Lung (tissue), 12 donors: ENCODE measurements around the gene HDAC10. TPM values are rescaled to one million over a fixed set of nuclear protein-coding genes. Genes with fewer than 3 reads are reported as not detected.

Source experiments
- ATAC-seq: fragments of 200-7000 bp; cut with Tn5 transposase; one replicate; pipeline ENCODE4 v1.9.1; 2020; ENCODE audit warnings: moderate number of reproducible peaks; ENCODE audit not compliant: insufficient read depth, low FRiP score
- DNase-seq, 3 donors: peaks; one replicate each; pipeline ENCODE4 v3.0.0-alpha.2; 2013 to 2017
- H3K27ac ChIP-seq, 2 donors: one replicate each; pipeline ENCODE4 v1.5.1; 2013; ENCODE audit warnings: mild to moderate bottlenecking in 2 of 2, moderate library complexity in 2 of 2, control low read depth in 1 of 2, inconsistent platforms in 1 of 2, low read depth in 1 of 2, low read length in 1 of 2
- H3K27me3 ChIP-seq, 3 donors: one replicate each; pipeline ENCODE4 v1.5.1; 2013; ENCODE audit warnings: low read length in 2 of 3; ENCODE audit not compliant: control insufficient read depth in 3 of 3, insufficient read depth in 3 of 3
- H3K36me3 ChIP-seq, 4 donors: one replicate each; pipeline ENCODE4 v1.5.1; 2013; ENCODE audit warnings: low read length in 4 of 4, mild to moderate bottlenecking in 1 of 4, moderate library complexity in 1 of 4; ENCODE audit not compliant: control insufficient read depth in 4 of 4, insufficient read depth in 4 of 4
- H3K4me1 ChIP-seq, 5 donors: one replicate each; pipeline ENCODE4 v1.5.1; 2013; ENCODE audit warnings: low read length in 5 of 5, mild to moderate bottlenecking in 2 of 5, moderate library complexity in 1 of 5; ENCODE audit not compliant: control insufficient read depth in 5 of 5, insufficient read depth in 5 of 5
- H3K4me3 ChIP-seq: one replicate; pipeline ENCODE4 v1.5.1; 2013; ENCODE audit warnings: mild to moderate bottlenecking, control low read depth, moderate library complexity
- H3K9ac ChIP-seq, 2 donors: one replicate each; pipeline ENCODE4 v1.5.1; 2013; ENCODE audit warnings: low read length in 2 of 2, control low read depth in 1 of 2; ENCODE audit not compliant: insufficient read depth in 1 of 2
- H3K9me3 ChIP-seq, 4 donors: one replicate each; pipeline ENCODE4 v1.5.1; 2013; ENCODE audit warnings: low read length in 3 of 4, mild to moderate bottlenecking in 1 of 4, moderate library complexity in 1 of 4; ENCODE audit not compliant: control insufficient read depth in 4 of 4, insufficient read depth in 3 of 4
- WGBS, 2 donors: extraction: QIAGEN DNeasy Blood & Tissue Kit; methylation state at CpG; one replicate each; pipeline ENCODE4 v1.1.7; 2013; 5-methylcytosine and 5-hydroxymethylcytosine counted together
- polyA plus RNA-seq, 2 donors: library from polyadenylated mRNA; stranded (reverse); fragments of 200-250 nt; gene quantifications; one replicate each; pipeline ENCODE4 v1.2.1, GENCODE V29; 2013
- total RNA-seq, 2 donors: library from RNA; depleted of rRNA in 1 of 2; stranded (reverse); fragments of >200 nt in 1 of 2; gene quantifications; one replicate each; pipeline ENCODE4 v1.2.1, GENCODE V29; 2014 to 2021
- TF ChIP-seq, protein P1 (sequence below): IDR thresholded peaks from 2 replicates; pipeline ENCODE4 v1.5.1; 2012; ENCODE audit warnings: mild to moderate bottlenecking; ENCODE audit errors: control extremely low read depth, extremely low read depth
- donor health status: control.
- donor health status: control.
- donor health status: Bipolar disorder and iron deficiency.
- donor health status: healthy.
- donor health status: DM: yes; HTN: yes; CAD: no.

Gene HDAC10
- total and polyA plus RNA-seq, 4 donors: 32.2 to 53.7 (median 36.3) TPM

DNA sequence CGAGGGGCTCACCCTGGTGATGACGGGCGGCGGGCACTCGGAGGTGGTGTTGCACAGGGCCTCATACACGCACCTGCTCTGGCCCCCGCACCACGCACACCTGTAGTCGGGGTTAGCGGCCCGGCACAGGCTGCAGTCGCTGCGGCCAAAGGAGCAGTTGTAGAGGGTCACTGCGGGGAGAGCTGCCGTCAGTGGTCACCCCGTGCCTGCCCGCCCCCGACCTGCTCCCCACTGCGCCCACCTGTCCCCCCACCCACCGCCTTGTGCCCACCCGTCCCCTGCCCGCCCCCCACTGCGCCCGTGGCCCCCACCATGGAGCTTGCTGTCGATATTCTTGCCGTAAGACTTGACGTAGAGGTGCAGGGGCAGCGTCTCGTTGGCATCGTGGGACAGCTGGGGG, 32.8 kb upstream of the HDAC10 start:
- Histone ChIP-seq H3K4me1 (peaks cover 0 to 7% (median 4%) of the 10 kb centered on the region in 5 donors), H3K27ac (peak overlapping the region in 1 of 2 donors; percentile 26), H3K9me3 (no peaks in the 10 kb centered on the region), H3K36me3 (peaks cover 7 to 93% (median 30%) of the 10 kb centered on the region in 4 donors), H3K9ac (no peak overlapping the region), H3K27me3 (no peaks in the 10 kb centered on the region), H3K4me3 (no peak overlapping the region)
- WGBS, 2 donors: 93 to 95% methylated on average over 30 of the region's 30 CpGs
- DNase-seq (no peak), ATAC-seq (no peak)
- TF ChIP-seq, protein P1, sequence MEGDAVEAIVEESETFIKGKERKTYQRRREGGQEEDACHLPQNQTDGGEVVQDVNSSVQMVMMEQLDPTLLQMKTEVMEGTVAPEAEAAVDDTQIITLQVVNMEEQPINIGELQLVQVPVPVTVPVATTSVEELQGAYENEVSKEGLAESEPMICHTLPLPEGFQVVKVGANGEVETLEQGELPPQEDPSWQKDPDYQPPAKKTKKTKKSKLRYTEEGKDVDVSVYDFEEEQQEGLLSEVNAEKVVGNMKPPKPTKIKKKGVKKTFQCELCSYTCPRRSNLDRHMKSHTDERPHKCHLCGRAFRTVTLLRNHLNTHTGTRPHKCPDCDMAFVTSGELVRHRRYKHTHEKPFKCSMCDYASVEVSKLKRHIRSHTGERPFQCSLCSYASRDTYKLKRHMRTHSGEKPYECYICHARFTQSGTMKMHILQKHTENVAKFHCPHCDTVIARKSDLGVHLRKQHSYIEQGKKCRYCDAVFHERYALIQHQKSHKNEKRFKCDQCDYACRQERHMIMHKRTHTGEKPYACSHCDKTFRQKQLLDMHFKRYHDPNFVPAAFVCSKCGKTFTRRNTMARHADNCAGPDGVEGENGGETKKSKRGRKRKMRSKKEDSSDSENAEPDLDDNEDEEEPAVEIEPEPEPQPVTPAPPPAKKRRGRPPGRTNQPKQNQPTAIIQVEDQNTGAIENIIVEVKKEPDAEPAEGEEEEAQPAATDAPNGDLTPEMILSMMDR: no peak

DNA sequence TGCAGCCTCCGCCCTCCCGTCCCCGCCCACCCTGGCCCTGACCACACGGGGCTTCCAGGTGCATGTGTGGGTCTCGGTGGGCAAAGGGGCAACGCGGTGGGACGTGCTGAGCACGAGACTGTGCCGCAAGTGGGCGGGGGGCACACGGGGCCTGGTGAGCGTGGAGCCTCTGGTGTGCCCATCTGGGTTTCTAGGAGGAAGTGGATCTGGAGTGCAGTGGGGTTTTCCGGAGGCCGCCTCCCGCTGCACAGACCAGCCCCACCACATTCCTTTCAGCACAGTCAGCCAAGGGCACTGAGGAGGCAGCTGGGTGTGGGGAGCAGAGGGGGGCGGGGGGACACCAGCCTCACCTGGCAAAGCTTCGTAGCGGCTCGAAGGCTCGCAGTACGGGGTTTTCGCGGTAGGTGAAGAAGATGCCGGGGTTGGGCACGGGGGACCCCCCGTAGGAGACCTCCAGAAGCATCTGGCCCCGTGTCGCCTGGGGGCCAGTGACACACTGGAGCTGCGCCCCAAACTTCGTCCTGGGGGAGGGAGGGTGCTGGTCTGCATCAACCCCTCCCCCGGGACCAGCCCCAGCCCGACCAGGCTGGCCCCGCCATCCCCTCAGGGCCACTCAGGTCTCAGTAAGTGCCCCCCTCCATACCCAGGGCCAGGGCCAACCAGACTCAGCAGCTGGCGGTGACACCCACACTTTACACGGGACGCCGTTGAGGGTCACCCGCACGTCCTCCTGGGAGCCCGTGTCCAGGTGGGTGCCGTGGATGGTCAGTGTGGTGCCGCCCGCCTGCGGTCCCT, 31.5 kb upstream of the HDAC10 start:
- peaks cover 0 to 7% (median 4%) of the 10 kb centered on the region in 5 donors for H3K4me1 ChIP-seq
- TF ChIP-seq, protein P1: no peak
- no peak overlapping the region for H3K4me3 ChIP-seq
- H3K27ac ChIP-seq: peak overlapping the region in 1 of 2 donors; percentile 81
- peaks cover 7 to 93% (median 27%) of the 10 kb centered on the region in 4 donors for H3K36me3 ChIP-seq
- H3K9ac ChIP-seq: no peak overlapping the region
- no peaks in the 10 kb centered on the region for H3K9me3 ChIP-seq
- ATAC-seq: peak; percentile 85
- 76 to 87% methylated on average over 45 of the region's 45 CpGs for WGBS, 2 donors
- H3K27me3 ChIP-seq: no peaks in the 10 kb centered on the region
- DNase-seq: peak; percentile 61 to 82 (median 80)

DNA sequence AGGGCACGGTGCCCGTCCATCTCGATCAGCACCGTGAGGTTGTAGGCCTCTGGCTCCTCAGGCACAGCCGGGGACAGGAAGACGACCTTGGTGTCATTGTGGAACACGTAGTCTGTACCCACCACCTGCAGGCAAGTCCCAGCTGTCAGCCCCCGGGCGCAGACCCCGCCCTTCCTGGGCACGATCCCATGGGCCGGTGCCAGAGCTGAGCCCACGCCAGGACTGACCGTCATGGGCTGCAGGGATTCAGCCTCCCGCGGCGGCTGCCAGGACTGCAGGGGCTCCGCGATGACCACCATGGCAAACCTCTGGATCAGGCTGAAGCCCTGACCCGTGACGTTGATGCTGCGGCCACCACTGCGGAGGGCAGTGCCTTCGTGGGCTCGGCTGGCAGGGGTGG, 30.9 kb upstream of the HDAC10 start:
- TF ChIP-seq, protein P1: no peak
- H3K27me3 ChIP-seq: no peaks in the 10 kb centered on the region
- no peak for DNase-seq
- peaks cover 0 to 7% (median 4%) of the 10 kb centered on the region in 5 donors for H3K4me1 ChIP-seq
- no peaks in the 10 kb centered on the region for H3K9me3 ChIP-seq
- H3K4me3 ChIP-seq: no peak overlapping the region
- no peak overlapping the region for H3K9ac ChIP-seq
- H3K27ac ChIP-seq: peak overlapping the region in 1 of 2 donors; percentile 81
- H3K36me3 ChIP-seq: peaks cover 7 to 91% (median 27%) of the 10 kb centered on the region in 4 donors
- 64 to 77% methylated on average over 25 of the region's 25 CpGs for WGBS, 2 donors
- no peak for ATAC-seq
